GM12878 (cell line): ENCODE measurements around the gene ALPK1. TPM values are rescaled to one million over a fixed set of nuclear protein-coding genes. Genes with fewer than 3 reads are reported as not detected.

Source experiments
- CBX3 ChIP-seq: fragments of 200-600 bp; sonication (generic); IDR thresholded peaks from 2 replicates; pipeline ENCODE4 v1.6.1; 2016; ENCODE audit warnings: low read depth, borderline replicate concordance
- CREB1 ChIP-seq: IDR thresholded peaks from 2 replicates; pipeline ENCODE4 v1.6.1; 2012; ENCODE audit warnings: low read depth, mild to moderate bottlenecking, inconsistent platforms
- E2F4 ChIP-seq: IDR thresholded peaks from 2 replicates; pipeline ENCODE4 v1.6.1; 2012; ENCODE audit warnings: low read depth, low read length, improper control_type of control experiment
- E4F1 ChIP-seq: fragments of 450-650 bp; IDR thresholded peaks from 2 replicates; pipeline ENCODE4 v1.6.1; 2018; ENCODE audit warnings: borderline replicate concordance, mild to moderate bottlenecking; ENCODE audit not compliant: partially characterized antibody
- EP300 ChIP-seq, 2 experiments: fragments of 150-350 bp in 1 of 2; IDR thresholded peaks; 2 replicates each; pipeline ENCODE4 v1.6.1; 2011 to 2012; ENCODE audit warnings: low read depth in 2 of 2, low read length in 2 of 2, borderline replicate concordance in 1 of 2, improper control_type of control experiment in 1 of 2, inconsistent platforms in 1 of 2; ENCODE audit not compliant: control insufficient read depth in 1 of 2
- ETV6 ChIP-seq, 2 experiments: fragments of 450-650 bp in 1 of 2; IDR thresholded peaks in 1 of 2; conservative IDR thresholded peaks in 1 of 2; 2 replicates each; pipeline ENCODE4 v1.6.1; 2014; ENCODE audit warnings: antibody characterized with exemption in 1 of 2, borderline replicate concordance in 1 of 2, low read depth in 1 of 2, mild to moderate bottlenecking in 1 of 2, moderate library complexity in 1 of 2
- GATAD2B ChIP-seq: fragments of 450-650 bp; conservative IDR thresholded peaks from 2 replicates; pipeline ENCODE4 v1.6.1; 2017; ENCODE audit warnings: low read depth, mild to moderate bottlenecking, moderate library complexity
- NFIC ChIP-seq: IDR thresholded peaks from 2 replicates; pipeline ENCODE4 v1.6.1; 2012; ENCODE audit warnings: low read depth, mild to moderate bottlenecking, inconsistent platforms, low read length, moderate library complexity
- PAX8 ChIP-seq: fragments of 450-650 bp; IDR thresholded peaks from 2 replicates; pipeline ENCODE4 v1.6.1; 2017; ENCODE audit warnings: mild to moderate bottlenecking, moderate library complexity
- PKNOX1 ChIP-seq: fragments of 450-650 bp; IDR thresholded peaks from 2 replicates; pipeline ENCODE4 v1.6.1; 2016; ENCODE audit warnings: mild to moderate bottlenecking
- POU2F2 ChIP-seq: IDR thresholded peaks from 3 replicates; pipeline ENCODE4 v1.6.1; 2011; ENCODE audit warnings: low read depth, mild to moderate bottlenecking, low read length, borderline replicate concordance
- RAD51 ChIP-seq: fragments of 450-650 bp; IDR thresholded peaks from 2 replicates; pipeline ENCODE4 v1.6.1; 2016; ENCODE audit warnings: moderate library complexity, mild to moderate bottlenecking, inconsistent platforms
- RBBP5 ChIP-seq: fragments of 200-600 bp; sonication (generic); conservative IDR thresholded peaks from 2 replicates; pipeline ENCODE4 v1.6.1; 2016
- RCOR1 ChIP-seq: conservative IDR thresholded peaks from 2 replicates; pipeline ENCODE4 v1.6.1; 2012; ENCODE audit warnings: low read depth, low read length, improper control_type of control experiment
- RELA ChIP-seq: fragments of 450-650 bp; IDR thresholded peaks from 2 replicates; pipeline ENCODE4 v1.8.0; 2014; ENCODE audit warnings: borderline replicate concordance; ENCODE audit not compliant: partially characterized antibody
- SMAD5 ChIP-seq: IDR thresholded peaks from 2 replicates; pipeline ENCODE4 v1.6.1; 2016; ENCODE audit warnings: antibody characterized with exemption, low read depth
- SREBF1 ChIP-seq: IDR thresholded peaks from 2 replicates; pipeline ENCODE4 v1.6.1; 2012; ENCODE audit warnings: mild to moderate bottlenecking, low read length
- SREBF2 ChIP-seq: IDR thresholded peaks from 2 replicates; pipeline ENCODE4 v1.6.1; 2012; ENCODE audit warnings: mild to moderate bottlenecking, low read length
- TARDBP ChIP-seq: IDR thresholded peaks from 2 replicates; pipeline ENCODE4 v1.6.1; 2016; ENCODE audit warnings: borderline replicate concordance
- YBX1 ChIP-seq: fragments of 450-650 bp; IDR thresholded peaks from 2 replicates; pipeline ENCODE4 v1.6.1; 2016; ENCODE audit warnings: antibody characterized with exemption
- ZBED1 ChIP-seq: IDR thresholded peaks from 2 replicates; pipeline ENCODE4 v1.6.1; 2016; ENCODE audit warnings: borderline replicate concordance
- ZNF687 ChIP-seq: fragments of 450-650 bp; IDR thresholded peaks from 2 replicates; pipeline ENCODE4 v1.6.1; 2017; ENCODE audit warnings: mild to moderate bottlenecking, moderate library complexity
- polyA plus RNA-seq, 11 experiments: library from polyadenylated mRNA; depleted of rRNA in 4 of 11; unstranded in 6 of 11; stranded (reverse) in 5 of 11; fragments of >200 nt; fragmentation: Nextera tagmentation in 4 of 11; fragmentation: Illumina TruSeq in 1 of 11; extraction: Ambion mirVana in 4 of 11; extraction: Trizol in 1 of 11; gene quantifications; 1 replicate in 1 of 11; 2 replicates in 10 of 11; pipeline versions ENCODE4 v1.2.1 to v1.2.3, GENCODE V29; 2011 to 2016; ENCODE audit warnings: inconsistent platforms in 2 of 11, missing spikeins in 2 of 11, low read depth in 1 of 11
- total RNA-seq, 4 experiments: library from RNA; depleted of rRNA in 3 of 4; stranded (reverse); fragments of >200 nt in 3 of 4; fragmentation: Illumina TruSeq in 1 of 4; extraction: Trizol in 1 of 4; gene quantifications; 2 replicates each; pipeline versions ENCODE4 v1.2.1 to v1.2.3, GENCODE V29; 2013 to 2021

Gene ALPK1
- total and polyA plus RNA-seq, 10 of the 15 experiments (the other 5 are each of a cell fraction or from before 2014, with no cell fraction given) = 8.5 to 32.3 (median 22.6) TPM

- TF ChIP-seq ZNF687 (no peak), RELA (no peak), POU2F2 (no peak), RCOR1 (no peak; the same call in 1 of the 2 replicates), SREBF2 (no peak), CREB1 (peak; percentile 47; the same call in 1 of the 2 replicates), E2F4 (no peak), GATAD2B (no peak), RAD51 (no peak), EP300 (IDR thresholded peaks at IDR 0.05; ENCODE audit: borderline replicate concordance in 1 of 2, control insufficient read depth in 1 of 2, low read depth in 2 of 2, low read length in 2 of 2) (no peak), PAX8 (no peak), SREBF1 (no peak), ETV6 (conservative IDR thresholded peaks at IDR 0.05 in 1 of 2, IDR thresholded peaks at IDR 0.05 in 1 of 2; ENCODE audit: borderline replicate concordance in 1 of 2, low read depth in 1 of 2) (no peak), RBBP5 (no peak), YBX1 (no peak), CBX3 (no peak), PKNOX1 (peak; percentile 54; the same call in 1 of the 2 replicates), E4F1 (no peak), NFIC (0 out of 2 replicates have a peak, but pooled peaks have one; percentile 18), ZBED1 (0 out of 2 replicates have a peak, but pooled peaks have one; percentile 38), SMAD5 (no peak), TARDBP (no peak)
Observed at GRCh38 chr4:112321776-112322684, 24.9 kb downstream of the ALPK1 start (continued).
